Stimulated activated CD4-positive, alpha-beta T cell treated with anti-CD3 and anti-CD28 coated beads, Interleukin-15, amount 100 ng/mL, for 48 hours (primary cell): ENCODE data around the gene SOCS1.
"Not testable (repeated sequence)": the region's sequence is repeated elsewhere in the genome, so short reads cannot be mapped to it uniquely, and the experiment has no call there.

ENCODE experiments used
- DNase-seq, 2 donors: peaks; one replicate each; pipeline ENCODE4 v3.0.0-alpha.2; 2020; ENCODE audit warnings: low read depth in 2 of 2

Gene SOCS1, protein sequence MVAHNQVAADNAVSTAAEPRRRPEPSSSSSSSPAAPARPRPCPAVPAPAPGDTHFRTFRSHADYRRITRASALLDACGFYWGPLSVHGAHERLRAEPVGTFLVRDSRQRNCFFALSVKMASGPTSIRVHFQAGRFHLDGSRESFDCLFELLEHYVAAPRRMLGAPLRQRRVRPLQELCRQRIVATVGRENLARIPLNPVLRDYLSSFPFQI

GRCh38 chr16:11255737-11256660, at the start of gene SOCS1:
SOCS1 (minus strand) TSS chr16:11256204; CDS start chr16:11255478, 726 bp downstream.
- peak; percentile 77 to 84 for DNase-seq

GRCh38 chr16:11303405-11304138, 47.6 kb upstream of the SOCS1 start:
- no peak for DNase-seq

GRCh38 chr16:11302977-11303376, 47.0 kb upstream of the SOCS1 start:
- no peak for DNase-seq

GRCh38 chr16:11301645-11302501, 45.9 kb upstream of the SOCS1 start:
- no peak for DNase-seq

GRCh38 chr16:11300560-11300892, 44.5 kb upstream of the SOCS1 start:
- DNase-seq, result no peak

DNA sequence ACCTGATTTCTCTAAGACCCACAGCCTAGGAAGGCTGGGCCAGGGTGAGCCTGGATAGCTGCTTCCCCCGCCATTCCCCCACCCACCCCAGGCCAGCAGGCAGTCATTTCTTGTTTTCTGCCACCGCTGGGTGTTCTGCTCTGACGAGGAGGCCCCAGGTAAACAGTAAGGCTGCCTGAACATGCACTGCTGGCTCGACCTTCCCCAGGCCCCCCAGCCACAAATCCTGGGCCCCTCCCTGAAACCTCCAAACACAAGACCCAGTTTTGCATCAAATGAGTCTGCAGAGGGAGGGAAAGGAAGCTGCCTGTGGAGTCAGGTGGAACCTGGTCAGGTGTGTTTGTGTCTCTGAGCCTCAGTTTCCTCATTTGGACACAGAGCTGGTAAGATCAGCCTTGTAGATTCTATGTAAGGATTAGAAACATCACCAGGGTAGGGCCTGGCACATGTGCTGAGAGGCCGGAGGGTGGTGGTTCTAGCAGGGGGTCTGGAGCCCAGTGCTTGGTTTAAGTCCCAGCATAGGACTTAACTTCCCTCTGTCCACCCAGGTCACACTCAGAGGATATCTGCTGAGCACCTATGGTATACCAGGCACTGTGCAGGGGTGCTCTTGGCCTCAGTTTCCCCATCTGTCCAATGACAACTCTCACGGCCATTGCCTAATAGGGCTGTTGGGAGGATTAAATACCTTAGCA, 44.0 kb upstream of the SOCS1 start:
- no peak for DNase-seq

- DNase-seq, result not testable (repeated sequence)
These were observed 43.0 kb upstream of the SOCS1 start for GRCh38 chr16:11298950-11299547.

DNA sequence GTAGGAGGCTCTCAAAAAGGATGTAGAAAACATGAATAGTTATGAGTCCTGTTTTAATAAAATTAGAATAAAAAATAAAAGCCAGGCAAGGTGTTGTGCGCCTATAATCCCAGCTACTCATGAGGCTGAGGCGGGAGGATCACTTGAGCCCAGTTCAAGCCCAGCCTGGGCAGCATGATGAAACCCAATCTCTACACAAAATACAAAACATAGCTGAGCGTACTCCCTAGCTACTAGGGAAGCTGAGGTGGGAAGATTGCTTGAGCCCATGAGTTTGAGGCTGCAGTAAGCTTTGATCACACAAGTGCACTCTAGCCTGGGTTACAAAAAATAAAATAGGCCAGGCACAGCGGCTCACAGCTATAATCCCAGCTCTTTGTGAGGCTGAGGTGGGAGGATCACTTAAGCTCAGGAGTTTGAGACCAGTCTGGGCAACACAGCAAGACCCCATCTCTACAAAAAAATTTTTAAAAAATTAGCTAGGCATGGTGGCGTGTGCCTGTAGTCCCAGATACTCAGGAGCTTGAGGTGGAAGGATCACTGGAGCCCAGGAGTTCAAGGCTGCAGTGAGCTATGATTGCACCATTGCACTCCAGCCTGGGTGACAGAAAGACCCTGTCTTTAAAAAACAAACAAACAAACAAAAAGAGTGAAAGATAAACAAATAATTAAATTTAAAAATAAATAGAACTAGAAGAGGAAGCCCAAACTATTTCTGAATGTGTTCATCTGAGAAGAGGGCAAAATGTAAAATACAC, 42.3 kb upstream of the SOCS1 start:
- DNase-seq, result no peak

DNA sequence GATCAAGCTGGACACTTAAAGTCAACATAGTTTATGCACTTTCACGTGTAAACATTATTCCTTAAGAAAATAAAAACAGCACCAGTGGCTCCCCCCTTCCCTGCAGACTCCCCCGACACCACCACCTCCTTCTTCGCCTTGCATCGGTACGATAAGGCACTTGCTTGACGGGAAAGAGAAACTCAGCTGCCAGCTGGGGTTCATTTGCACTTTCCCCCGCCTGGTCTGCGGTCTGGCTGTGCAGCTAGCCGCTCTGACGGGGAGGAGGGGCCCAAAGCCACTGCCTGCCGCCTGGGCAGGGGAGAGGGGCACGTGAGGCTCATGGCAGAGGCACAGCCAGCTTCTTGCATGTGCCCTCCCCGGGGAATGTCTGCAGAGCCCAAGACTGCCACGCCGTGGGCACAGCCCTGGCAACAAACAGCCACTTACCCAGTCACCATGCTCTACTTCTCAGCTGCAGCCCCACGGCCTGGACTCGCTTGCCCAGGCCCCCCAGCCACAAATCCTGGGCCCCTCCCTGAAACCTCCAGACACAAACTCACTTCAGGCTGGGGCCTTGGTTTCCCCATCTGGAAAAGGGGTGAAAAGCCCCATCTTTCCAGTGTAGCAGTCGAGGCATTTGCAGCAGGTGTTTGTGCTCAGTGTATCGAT, 41.6 kb upstream of the SOCS1 start:
- DNase-seq, result peak; percentile 38 to 47

DNA sequence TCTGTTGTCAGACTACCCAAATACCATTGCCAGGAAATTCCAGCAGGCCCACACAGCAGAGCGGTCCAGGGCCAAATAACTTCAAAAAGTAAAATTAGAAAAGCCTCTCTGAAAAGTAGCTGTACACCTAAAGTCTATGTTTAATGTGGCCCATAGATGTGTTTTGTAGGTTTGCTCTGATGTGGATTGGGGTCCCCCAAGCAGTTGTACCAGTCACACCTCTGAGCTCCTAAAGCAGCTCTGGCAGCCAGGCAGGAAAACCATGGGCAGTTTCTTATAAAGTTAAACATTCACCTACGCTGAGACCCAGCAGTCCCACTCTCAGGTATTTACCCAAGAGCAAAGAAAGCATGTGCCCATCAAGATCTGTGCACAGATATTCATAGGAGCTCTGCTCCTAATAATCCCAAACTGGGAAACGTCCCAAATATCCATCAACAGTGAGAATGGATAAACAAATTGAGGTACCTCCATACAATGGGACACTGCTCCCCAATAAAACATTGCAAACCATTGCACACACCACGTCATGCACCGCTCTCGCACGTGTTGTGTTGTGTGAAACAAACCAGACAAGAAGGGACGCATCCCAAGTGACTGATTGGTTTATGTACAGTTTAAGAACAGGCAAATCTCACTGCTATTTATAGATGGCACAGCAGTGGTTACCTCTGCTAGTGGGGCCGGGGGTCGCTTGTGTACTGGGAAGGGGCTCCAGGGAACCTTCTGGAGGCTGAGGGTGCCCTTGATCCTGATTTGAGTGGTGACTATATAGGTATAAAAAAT, 40.9 kb upstream of the SOCS1 start:
- DNase-seq, result no peak

GRCh38 chr16:11296351-11296705, 40.3 kb upstream of the SOCS1 start:
- no peak for DNase-seq

GRCh38 chr16:11295672-11296071, 39.7 kb upstream of the SOCS1 start:
- DNase-seq, result no peak

DNA sequence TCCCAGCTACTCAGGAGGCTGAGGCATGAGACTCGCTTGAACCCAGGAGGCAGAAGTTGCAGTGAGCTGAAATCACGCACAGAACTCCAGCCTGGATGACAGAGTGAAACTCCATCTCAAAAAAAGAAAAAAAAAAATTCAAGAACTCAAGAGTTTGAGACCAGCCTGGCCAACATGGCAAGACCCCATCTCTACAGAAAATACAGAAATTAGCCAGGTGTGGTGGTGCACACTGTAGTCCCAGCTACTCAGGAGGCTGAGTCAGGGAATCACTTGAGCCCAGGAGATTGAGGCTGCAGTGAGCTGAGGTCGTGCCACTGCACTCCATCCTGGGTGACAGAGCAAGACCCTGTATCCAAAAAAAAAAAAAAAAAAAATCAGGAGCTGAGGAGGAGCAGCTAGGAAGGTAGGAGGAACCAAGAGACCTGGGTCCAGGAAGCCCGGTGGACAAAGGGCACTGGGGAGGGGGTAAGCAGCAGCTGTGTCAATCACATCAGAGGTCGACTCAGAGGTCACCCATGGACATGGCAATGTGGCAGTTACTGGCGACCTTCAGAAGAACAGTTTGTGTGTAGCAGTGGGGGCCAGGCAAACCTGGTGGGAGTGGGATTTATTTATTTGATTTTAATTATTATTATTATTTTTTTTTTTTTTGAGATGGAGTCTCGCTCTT, 36.2 kb upstream of the SOCS1 start:
- DNase-seq, result no peak

GRCh38 chr16:11291091-11291703, 35.2 kb upstream of the SOCS1 start:
- no peak for DNase-seq

DNA sequence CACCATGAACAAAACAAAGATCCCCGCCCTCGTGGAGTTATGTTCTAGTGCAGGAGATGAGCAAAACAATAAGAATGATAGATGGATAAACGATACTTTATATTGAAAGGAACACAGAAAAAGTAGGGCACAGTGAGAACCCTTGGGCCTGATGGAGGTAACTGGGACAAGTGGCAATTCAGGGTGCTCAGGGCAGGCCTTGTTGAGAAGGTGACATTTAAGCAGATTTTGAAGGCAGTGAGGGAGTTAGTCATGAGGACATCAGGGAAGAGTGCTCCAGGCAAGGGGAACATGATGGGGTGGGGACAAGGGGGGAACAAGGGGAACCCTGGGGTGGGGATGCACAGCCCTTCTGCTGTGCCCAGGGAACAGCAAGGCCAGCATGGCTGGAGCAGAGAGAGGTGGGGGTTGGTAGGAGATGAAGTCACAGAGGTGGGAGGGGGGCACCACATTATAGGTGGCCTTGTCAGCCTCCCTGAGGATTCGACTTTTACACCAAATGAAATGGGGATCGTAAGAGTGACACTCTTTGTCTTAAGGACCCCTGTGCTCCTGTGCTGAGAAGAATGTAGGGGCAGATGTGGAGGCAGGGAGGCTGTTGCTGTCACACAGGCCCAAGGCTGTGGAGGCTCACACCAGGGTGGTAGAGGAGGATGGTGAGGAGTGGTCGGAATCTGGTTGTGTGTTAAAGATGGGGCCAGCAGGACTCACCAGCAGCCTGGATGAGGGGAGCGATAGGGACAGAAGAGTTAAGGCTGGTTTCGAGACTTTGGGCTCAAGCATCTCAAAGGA, 34.3 kb upstream of the SOCS1 start:
- DNase-seq, result no peak

DNA sequence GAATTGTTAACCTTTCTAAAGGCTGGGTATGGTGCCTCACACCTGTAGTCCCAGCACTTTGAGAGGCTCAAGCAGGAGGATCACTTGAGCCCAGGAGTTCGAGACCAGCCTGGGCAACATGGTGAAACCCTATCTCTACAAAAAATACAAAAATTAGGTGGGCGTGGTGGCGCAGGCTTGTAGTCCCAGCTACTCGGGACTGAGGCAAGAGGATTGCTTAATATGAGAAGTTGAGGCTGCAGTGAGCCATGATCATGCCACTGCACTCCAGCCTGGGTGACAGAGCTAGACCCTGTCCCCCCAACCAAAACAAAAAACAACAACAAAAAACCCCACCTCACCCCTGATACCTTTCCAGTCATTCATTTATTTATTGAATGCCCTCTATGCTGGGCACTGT, 33.7 kb upstream of the SOCS1 start:
- DNase-seq, result not testable (repeated sequence)

GRCh38 chr16:11289202-11289601, 33.2 kb upstream of the SOCS1 start:
- DNase-seq, result no peak
